Epithelial cell of esophagus (primary cell): ENCODE measurements around the gene SHLD1.
"Not testable (repeated sequence)": the region's sequence is repeated elsewhere in the genome, so short reads cannot be mapped to it uniquely, and the experiment has no call there.

Experiments used
- DNase-seq: peaks from one replicate; pipeline ENCODE4 v3.0.0; 2010; ENCODE audit warnings: low read depth
- H3K4me3 ChIP-seq: 2 replicates; pipeline ENCODE4 v1.5.1; 2011; ENCODE audit warnings: mild to moderate bottlenecking, low read length, control low read depth
- CTCF ChIP-seq: IDR thresholded peaks from 2 replicates; pipeline ENCODE4 v1.5.1; 2011; ENCODE audit warnings: low read depth, mild to moderate bottlenecking, low read length, control low read depth, inconsistent platforms; ENCODE audit not compliant: insufficient read depth; ENCODE audit errors: missing control alignments

The SHLD1 gene

GRCh38 chr20:5770987-5771318 is 20.8 kb downstream of the SHLD1 start:
- DNase-seq, result no peak
- H3K4me3 ChIP-seq, result no peak overlapping the region
- TF ChIP-seq CTCF, result no peak

GRCh38 chr20:5772704-5773103 is 22.5 kb downstream of the SHLD1 start:
- H3K4me3 ChIP-seq, result no peak overlapping the region
- TF ChIP-seq CTCF, result no peak
- DNase-seq, result no peak

GRCh38 chr20:5773589-5773988 is 23.4 kb downstream of the SHLD1 start:
- TF ChIP-seq CTCF, result no peak
- no peak for DNase-seq
- H3K4me3 ChIP-seq, result no peak overlapping the region

- no peak for TF ChIP-seq CTCF
- no peak for DNase-seq
- H3K4me3 ChIP-seq, result no peak overlapping the region
Measured at GRCh38 chr20:5776077-5776476, 25.9 kb downstream of the SHLD1 start.

- no peak for TF ChIP-seq CTCF
- peak; percentile 80 for DNase-seq
- H3K4me3 ChIP-seq, result no peak overlapping the region
Measured at GRCh38 chr20:5779071-5779900, 29.1 kb downstream of the SHLD1 start.

- TF ChIP-seq CTCF, result no peak
- no peak for DNase-seq
- no peak overlapping the region for H3K4me3 ChIP-seq
Measured at GRCh38 chr20:5780846-5781217, 30.6 kb downstream of the SHLD1 start.

- not testable (repeated sequence) for DNase-seq, H3K4me3 ChIP-seq
Measured at GRCh38 chr20:5781367-5781766, 31.2 kb downstream of the SHLD1 start.
